Mammary epithelial cell (primary cell): ENCODE data around the gene SLC17A7.

Experiments
- CTCF ChIP-seq, 2 donors: IDR thresholded peaks in 1 of 2; conservative IDR thresholded peaks in 1 of 2; 2 replicates each; pipeline ENCODE4 v1.5.1; 2011 to 2012; ENCODE audit warnings: inconsistent platforms in 2 of 2, low read length in 2 of 2, mild to moderate bottlenecking in 2 of 2, control low read depth in 1 of 2, low read depth in 1 of 2; ENCODE audit not compliant: insufficient read depth in 1 of 2; ENCODE audit errors: extremely low read depth in 1 of 2
- EZH2 ChIP-seq: IDR thresholded peaks from 2 replicates; pipeline ENCODE4 v1.6.1; 2012; ENCODE audit warnings: low read length, inconsistent platforms, borderline replicate concordance

DNA sequence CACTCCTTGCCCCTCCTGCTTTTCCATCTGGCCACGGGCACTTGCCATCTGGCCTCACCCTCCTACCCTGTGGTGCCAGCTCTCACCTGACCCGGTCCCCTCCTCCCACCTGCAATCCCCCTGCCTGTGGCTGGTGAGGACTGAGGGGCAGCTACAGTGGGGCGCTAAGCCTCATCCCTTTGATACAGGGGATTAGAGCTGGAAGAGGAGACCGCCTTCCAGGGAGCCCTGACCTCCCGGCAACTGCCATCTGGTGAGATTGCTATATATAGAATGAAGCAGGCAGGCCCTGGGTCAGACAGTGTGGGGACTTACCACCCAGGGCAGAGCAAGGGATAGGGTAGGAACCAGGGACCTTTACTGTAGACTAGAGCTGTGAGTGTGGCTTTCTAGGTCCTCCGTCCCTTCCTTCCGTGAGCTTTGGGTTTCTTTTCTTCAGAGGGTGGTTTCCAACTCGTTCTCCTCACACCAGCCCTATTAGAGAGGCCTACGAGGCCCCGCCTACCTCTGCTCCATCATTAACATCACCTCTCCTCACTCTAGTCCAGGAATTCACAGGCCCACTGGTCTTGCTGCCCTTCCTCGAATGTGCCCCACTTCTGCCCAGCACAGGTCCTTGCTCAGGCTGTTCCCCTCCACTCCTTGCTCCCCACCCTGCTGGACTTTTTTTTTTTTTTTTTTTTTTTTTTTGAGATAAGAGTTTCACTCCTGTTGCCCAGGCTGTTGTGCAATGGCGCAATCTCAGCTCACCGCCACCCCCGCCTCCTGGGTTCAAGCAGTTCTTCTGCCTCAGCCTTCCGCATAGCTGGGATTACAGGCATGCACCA is 45.5 kb downstream of the SLC17A7 start:
- TF ChIP-seq CTCF (conservative IDR thresholded peaks at IDR 0.05 in 1 of 2, IDR thresholded peaks at IDR 0.05 in 1 of 2; ENCODE audit: extremely low read depth in 1 of 2, insufficient read depth in 1 of 2, low read depth in 1 of 2, low read length in 2 of 2) (no peak), EZH2 (no peak)
